HepG2 (cell line): ENCODE results near the gene SMARCA4. TPM values are rescaled to one million over a fixed set of nuclear protein-coding genes. Genes with fewer than 3 reads are reported as not detected.

ENCODE experiments used
- EEA1 ChIP-seq: sonication (generic); formaldehyde crosslinking; IDR thresholded peaks from 2 replicates; pipeline ENCODE4 v1.5.1; 2020; ENCODE audit warnings: mild to moderate bottlenecking, missing genetic modification reagents, borderline replicate concordance
- FOSL2 ChIP-seq: sonication (generic); formaldehyde crosslinking; IDR thresholded peaks from 2 replicates; pipeline ENCODE4 v1.4.0; 2020; ENCODE audit warnings: missing genetic modification reagents
- ISL2 ChIP-seq: sonication (generic); formaldehyde crosslinking; IDR thresholded peaks from 2 replicates; pipeline ENCODE4 v1.5.0; 2020; ENCODE audit warnings: missing genetic modification reagents
- JUN ChIP-seq: sonication (generic); formaldehyde crosslinking; IDR thresholded peaks from 2 replicates; pipeline ENCODE4 v1.4.0; 2020; ENCODE audit warnings: mild to moderate bottlenecking, missing genetic modification reagents
- MAF1 ChIP-seq: sonication (generic); formaldehyde crosslinking; IDR thresholded peaks from 2 replicates; pipeline ENCODE4 v1.5.0; 2020; ENCODE audit warnings: missing genetic modification reagents, borderline replicate concordance
- MLXIP ChIP-seq: sonication (generic); formaldehyde crosslinking; IDR thresholded peaks from 2 replicates; pipeline ENCODE4 v1.9.0; 2021; ENCODE audit warnings: missing genetic modification reagents, borderline replicate concordance
- ZBTB7B ChIP-seq: sonication (generic); formaldehyde crosslinking; IDR thresholded peaks from 2 replicates; pipeline ENCODE4 v1.4.0; 2020; ENCODE audit warnings: missing genetic modification reagents
- ZFP37 ChIP-seq: sonication (generic); formaldehyde crosslinking; IDR thresholded peaks from 2 replicates; pipeline ENCODE4 v1.4.0; 2020; ENCODE audit warnings: missing genetic modification reagents, borderline replicate concordance
- ZNF552 ChIP-seq: sonication (generic); formaldehyde crosslinking; IDR thresholded peaks from 2 replicates; pipeline ENCODE4 v1.9.0; 2022; ENCODE audit warnings: missing genetic modification reagents, mild to moderate bottlenecking, borderline replicate concordance
- ZNF619 ChIP-seq: sonication (generic); formaldehyde crosslinking; IDR thresholded peaks from 2 replicates; pipeline ENCODE4 v1.4.0; 2020; ENCODE audit warnings: mild to moderate bottlenecking, missing genetic modification reagents
- ZNF766 ChIP-seq: sonication (generic); formaldehyde crosslinking; IDR thresholded peaks from 2 replicates; pipeline ENCODE4 v1.5.0; 2020; ENCODE audit warnings: missing genetic modification reagents, borderline replicate concordance
- ZSCAN9 ChIP-seq: IDR thresholded peaks from 2 replicates; pipeline ENCODE4 v1.6.1; 2016; ENCODE audit warnings: borderline replicate concordance
- ZUFSP ChIP-seq: sonication (generic); formaldehyde crosslinking; IDR thresholded peaks from 2 replicates; pipeline ENCODE4 v1.9.0; 2021; ENCODE audit warnings: missing genetic modification reagents, mild to moderate bottlenecking, borderline replicate concordance
- ZXDC ChIP-seq: sonication (generic); formaldehyde crosslinking; IDR thresholded peaks from 2 replicates; pipeline ENCODE4 v1.5.0; 2020; ENCODE audit warnings: mild to moderate bottlenecking, missing genetic modification reagents
- polyA plus RNA-seq, 8 experiments: library from polyadenylated mRNA; depleted of rRNA in 3 of 8; stranded (reverse) in 7 of 8; unstranded in 1 of 8; fragments of >200 nt; fragmentation: Illumina TruSeq in 4 of 8; extraction: Trizol in 4 of 8; gene quantifications; 2 replicates each; pipeline versions ENCODE4 v1.2.1 to v1.2.3, GENCODE V29; 2011 to 2016; ENCODE audit warnings: low read depth in 4 of 8, missing spikeins in 1 of 8, mixed read lengths in 1 of 8; ENCODE audit not compliant: insufficient read depth in 1 of 8
- total RNA-seq, 5 experiments: library from RNA; depleted of rRNA; stranded (reverse); fragments of >200 nt; fragmentation: Illumina TruSeq; extraction: Trizol; gene quantifications; 2 replicates each; pipeline ENCODE4 v1.2.3, GENCODE V29; 2016; ENCODE audit warnings: low read depth in 1 of 5
- TF ChIP-seq, protein P1 (sequence below): sonication (generic); formaldehyde crosslinking; IDR thresholded peaks from 2 replicates; pipeline ENCODE4 v1.4.0; 2020; ENCODE audit warnings: missing genetic modification reagents
- TF ChIP-seq, protein P2 (sequence below): sonication (generic); formaldehyde crosslinking; IDR thresholded peaks from 2 replicates; pipeline ENCODE4 v1.4.0; 2020; ENCODE audit warnings: missing genetic modification reagents

SMARCA4 gene
- total and polyA plus RNA-seq, 2 of the 13 experiments (the other 11 are each of a cell fraction or from before 2014, with no cell fraction given): 25.4 to 45.9 TPM

- TF ChIP-seq ZXDC (CRISPR knock-in tag) (peak; percentile 76; the same call in 1 of the 2 replicates), ZNF552 (CRISPR knock-in tag) (0 out of 2 replicates have a peak, but pooled peaks have one; percentile 73), ZFP37 (peak; percentile 37; the same call in 1 of the 2 replicates), EEA1 (peak; percentile 58; the same call in 1 of the 2 replicates), ZSCAN9 (CRISPR knock-in tag) (no peak), ZNF619 (no peak), MLXIP (CRISPR knock-in tag) (no peak), FOSL2 (CRISPR knock-in tag) (peak; percentile 35), ZUFSP (CRISPR knock-in tag) (no peak), JUN (CRISPR knock-in tag) (no peak), ISL2 (CRISPR knock-in tag) (no peak), ZNF766 (0 out of 2 replicates have a peak, but pooled peaks have one; percentile 30), MAF1 (CRISPR knock-in tag) (peak; percentile 36; the same call in 1 of the 2 replicates), ZBTB7B (CRISPR knock-in tag) (no peak)
- TF ChIP-seq, protein P1, sequence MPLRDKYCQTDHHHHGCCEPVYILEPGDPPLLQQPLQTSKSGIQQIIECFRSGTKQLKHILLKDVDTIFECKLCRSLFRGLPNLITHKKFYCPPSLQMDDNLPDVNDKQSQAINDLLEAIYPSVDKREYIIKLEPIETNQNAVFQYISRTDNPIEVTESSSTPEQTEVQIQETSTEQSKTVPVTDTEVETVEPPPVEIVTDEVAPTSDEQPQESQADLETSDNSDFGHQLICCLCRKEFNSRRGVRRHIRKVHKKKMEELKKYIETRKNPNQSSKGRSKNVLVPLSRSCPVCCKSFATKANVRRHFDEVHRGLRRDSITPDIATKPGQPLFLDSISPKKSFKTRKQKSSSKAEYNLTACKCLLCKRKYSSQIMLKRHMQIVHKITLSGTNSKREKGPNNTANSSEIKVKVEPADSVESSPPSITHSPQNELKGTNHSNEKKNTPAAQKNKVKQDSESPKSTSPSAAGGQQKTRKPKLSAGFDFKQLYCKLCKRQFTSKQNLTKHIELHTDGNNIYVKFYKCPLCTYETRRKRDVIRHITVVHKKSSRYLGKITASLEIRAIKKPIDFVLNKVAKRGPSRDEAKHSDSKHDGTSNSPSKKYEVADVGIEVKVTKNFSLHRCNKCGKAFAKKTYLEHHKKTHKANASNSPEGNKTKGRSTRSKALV (CRISPR knock-in tag): no peak
- TF ChIP-seq, protein P2, sequence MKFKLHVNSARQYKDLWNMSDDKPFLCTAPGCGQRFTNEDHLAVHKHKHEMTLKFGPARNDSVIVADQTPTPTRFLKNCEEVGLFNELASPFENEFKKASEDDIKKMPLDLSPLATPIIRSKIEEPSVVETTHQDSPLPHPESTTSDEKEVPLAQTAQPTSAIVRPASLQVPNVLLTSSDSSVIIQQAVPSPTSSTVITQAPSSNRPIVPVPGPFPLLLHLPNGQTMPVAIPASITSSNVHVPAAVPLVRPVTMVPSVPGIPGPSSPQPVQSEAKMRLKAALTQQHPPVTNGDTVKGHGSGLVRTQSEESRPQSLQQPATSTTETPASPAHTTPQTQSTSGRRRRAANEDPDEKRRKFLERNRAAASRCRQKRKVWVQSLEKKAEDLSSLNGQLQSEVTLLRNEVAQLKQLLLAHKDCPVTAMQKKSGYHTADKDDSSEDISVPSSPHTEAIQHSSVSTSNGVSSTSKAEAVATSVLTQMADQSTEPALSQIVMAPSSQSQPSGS (CRISPR knock-in tag): peak; percentile 68; the same call in 1 of the 2 replicates
Observed at GRCh38 chr19:10960314-10961072, at the start of gene SMARCA4 (continued).
